RKO (cell line): ENCODE results near the gene ATP5F1C.
A peak's percentile ranks its signal among the peaks of the same experiment; 100 is the strongest.
"Not testable (repeated sequence)": the region's sequence is repeated elsewhere in the genome, so short reads cannot be mapped to it uniquely, and the experiment has no call there.

Experiments used
- DNase-seq: peaks from one replicate; pipeline ENCODE4 v3.0.0-alpha.2; 2016; ENCODE audit warnings: low spot score

The ATP5F1C gene

GRCh38 chr10:7794251-7795026, 6.5 kb downstream of the ATP5F1C start:
- DNase-seq: no peak

GRCh38 chr10:7795605-7796004, 7.6 kb downstream of the ATP5F1C start:
- DNase-seq: no peak

- peak; percentile 88 for DNase-seq
These were observed 9.6 kb downstream of the ATP5F1C start for GRCh38 chr10:7797582-7797981.

GRCh38 chr10:7802606-7803005, 14.6 kb downstream of the ATP5F1C start:
- DNase-seq: no peak

- no peak for DNase-seq
These were observed 16.2 kb downstream of the ATP5F1C start for GRCh38 chr10:7804216-7804615.

GRCh38 chr10:7804741-7805140, 16.8 kb downstream of the ATP5F1C start:
- no peak for DNase-seq

GRCh38 chr10:7808686-7809267, 20.8 kb downstream of the ATP5F1C start:
- DNase-seq: no peak

- DNase-seq: no peak
These were observed 22.5 kb downstream of the ATP5F1C start for GRCh38 chr10:7810443-7810842.

- DNase-seq: no peak
These were observed 23.0 kb downstream of the ATP5F1C start for GRCh38 chr10:7811000-7811399.

GRCh38 chr10:7811743-7812142, 23.8 kb downstream of the ATP5F1C start:
- DNase-seq: not testable (repeated sequence)

GRCh38 chr10:7813481-7813880, 25.5 kb downstream of the ATP5F1C start:
- DNase-seq: no peak

GRCh38 chr10:7817576-7817975, 29.6 kb downstream of the ATP5F1C start:
- no peak for DNase-seq

- no peak for DNase-seq
These were observed 30.0 kb downstream of the ATP5F1C start for GRCh38 chr10:7817984-7818294.

- DNase-seq: peak; percentile 93
These were observed 30.5 kb downstream of the ATP5F1C start, which contains the start of gene TAF3 for GRCh38 chr10:7818295-7819120. Gene TAF3 (plus strand): TSS chr10:7818505. CDS start chr10:7818710, 205 bp downstream.

GRCh38 chr10:7819121-7819460, 31.1 kb downstream of the ATP5F1C start:
- DNase-seq: peak; percentile 83

GRCh38 chr10:7824251-7824650, 36.3 kb downstream of the ATP5F1C start:
- no peak for DNase-seq

- DNase-seq: peak; percentile 78
These were observed 39.0 kb downstream of the ATP5F1C start for GRCh38 chr10:7826971-7827370.

- no peak for DNase-seq
These were observed 41.4 kb downstream of the ATP5F1C start for GRCh38 chr10:7829289-7829834.

GRCh38 chr10:7832060-7832459, 44.1 kb downstream of the ATP5F1C start:
- DNase-seq: no peak

- DNase-seq: no peak
These were observed 45.2 kb downstream of the ATP5F1C start for GRCh38 chr10:7833210-7833609.

GRCh38 chr10:7834262-7834661, 46.3 kb downstream of the ATP5F1C start:
- DNase-seq: no peak

GRCh38 chr10:7836571-7836970, 48.6 kb downstream of the ATP5F1C start:
- no peak for DNase-seq

- DNase-seq: no peak
These were observed 58.6 kb downstream of the ATP5F1C start for GRCh38 chr10:7846591-7846990.
